ENCODE results near the gene KCNK10. TPM values are rescaled to one million over a fixed set of nuclear protein-coding genes. Genes with fewer than 3 reads are reported as not detected.

Gene KCNK10
- total RNA-seq, 2 donors from 2014 or later = not detected

GRCh38 chr14:88196116-88196890 lies 126.8 kb downstream of the KCNK10 start:
- H3K27ac Mint-ChIP-seq = no peak overlapping the region

GRCh38 chr14:88195676-88196075 lies 127.4 kb downstream of the KCNK10 start:
- Mint-ChIP-seq H3K36me3 (ENCODE audit: low read depth) (no peaks in the 10 kb centered on the region), H3K27ac (no peak overlapping the region), H3K27me3 (peaks cover 78% of the 10 kb centered on the region), H3K4me1 (peaks cover 9% of the 10 kb centered on the region), H3K4me3 (no peak overlapping the region)
- DNase-seq (no peak), ATAC-seq (no peak)
- H3K9me3 ChIP-seq (ENCODE audit: control insufficient read depth, low read length, poor library complexity, severe bottlenecking) = no peaks in the 10 kb centered on the region

More at GRCh38 chr14:88196116-88196890, 126.8 kb downstream of the KCNK10 start:
- H3K4me1 Mint-ChIP-seq = peaks cover 8% of the 10 kb centered on the region
- peaks cover 76% of the 10 kb centered on the region for H3K27me3 Mint-ChIP-seq
- H3K36me3 Mint-ChIP-seq (ENCODE audit: low read depth) = no peaks in the 10 kb centered on the region
- no peak for ATAC-seq
- no peak for DNase-seq
- no peaks in the 10 kb centered on the region for H3K9me3 ChIP-seq (ENCODE audit: control insufficient read depth, low read length, poor library complexity, severe bottlenecking)
- H3K4me3 Mint-ChIP-seq = no peak overlapping the region

- H3K4me3 Mint-ChIP-seq = no peak overlapping the region
These were observed 128.5 kb downstream of the KCNK10 start for GRCh38 chr14:88194531-88194930.

GRCh38 chr14:88191605-88192004 lies 131.5 kb downstream of the KCNK10 start:
- Mint-ChIP-seq H3K4me1 (peaks cover 10% of the 10 kb centered on the region), H3K27ac (no peak overlapping the region), H3K36me3 (ENCODE audit: low read depth) (no peaks in the 10 kb centered on the region), H3K4me3 (no peak overlapping the region), H3K27me3 (peaks cover 67% of the 10 kb centered on the region)
- DNase-seq (no peak), ATAC-seq (no peak)
- no peaks in the 10 kb centered on the region for H3K9me3 ChIP-seq (ENCODE audit: control insufficient read depth, low read length, poor library complexity, severe bottlenecking)

More at GRCh38 chr14:88194531-88194930, 128.5 kb downstream of the KCNK10 start:
- peaks cover 74% of the 10 kb centered on the region for H3K27me3 Mint-ChIP-seq
- peaks cover 6% of the 10 kb centered on the region for H3K4me1 Mint-ChIP-seq
- no peaks in the 10 kb centered on the region for H3K36me3 Mint-ChIP-seq (ENCODE audit: low read depth)
- H3K27ac Mint-ChIP-seq = no peak overlapping the region
- no peak for DNase-seq
- no peaks in the 10 kb centered on the region for H3K9me3 ChIP-seq (ENCODE audit: control insufficient read depth, low read length, poor library complexity, severe bottlenecking)
- no peak for ATAC-seq

GRCh38 chr14:88189417-88190191 lies 133.5 kb downstream of the KCNK10 start:
- ATAC-seq (peak; percentile 75), DNase-seq (peak in 1 of 3 donors; percentile 27)
- peaks cover 55% of the 10 kb centered on the region for H3K27me3 Mint-ChIP-seq
- no peak overlapping the region for H3K27ac Mint-ChIP-seq
- H3K9me3 ChIP-seq (ENCODE audit: control insufficient read depth, low read length, poor library complexity, severe bottlenecking) = no peaks in the 10 kb centered on the region
- H3K4me3 Mint-ChIP-seq = peak overlapping the region; percentile 64
- no peaks in the 10 kb centered on the region for H3K36me3 Mint-ChIP-seq (ENCODE audit: low read depth)
- H3K4me1 Mint-ChIP-seq = peaks cover 10% of the 10 kb centered on the region

- H3K27ac Mint-ChIP-seq = no peak overlapping the region
- ATAC-seq (no peak), DNase-seq (no peak)
- no peaks in the 10 kb centered on the region for H3K9me3 ChIP-seq (ENCODE audit: control insufficient read depth, low read length, poor library complexity, severe bottlenecking)
- H3K4me1 Mint-ChIP-seq = peaks cover 8% of the 10 kb centered on the region
- H3K4me3 Mint-ChIP-seq = peak overlapping the region; percentile 64
- no peaks in the 10 kb centered on the region for H3K36me3 Mint-ChIP-seq (ENCODE audit: low read depth)
- H3K27me3 Mint-ChIP-seq = peaks cover 48% of the 10 kb centered on the region
These were observed 134.2 kb downstream of the KCNK10 start for GRCh38 chr14:88188745-88189416.

GRCh38 chr14:88185843-88186242 lies 137.2 kb downstream of the KCNK10 start:
- Mint-ChIP-seq H3K36me3 (ENCODE audit: low read depth) (no peaks in the 10 kb centered on the region), H3K27me3 (peaks cover 21% of the 10 kb centered on the region), H3K4me1 (peaks cover 10% of the 10 kb centered on the region), H3K27ac (no peak overlapping the region), H3K4me3 (no peak overlapping the region)
- no peaks in the 10 kb centered on the region for H3K9me3 ChIP-seq (ENCODE audit: control insufficient read depth, low read length, poor library complexity, severe bottlenecking)
- DNase-seq = no peak
- no peak for ATAC-seq

GRCh38 chr14:88184956-88185355 lies 138.1 kb downstream of the KCNK10 start:
- DNase-seq (no peak), ATAC-seq (no peak)
- no peaks in the 10 kb centered on the region for H3K9me3 ChIP-seq (ENCODE audit: control insufficient read depth, low read length, poor library complexity, severe bottlenecking)
- Mint-ChIP-seq H3K36me3 (ENCODE audit: low read depth) (no peaks in the 10 kb centered on the region), H3K27ac (no peak overlapping the region), H3K27me3 (peaks cover 21% of the 10 kb centered on the region), H3K4me3 (no peak overlapping the region), H3K4me1 (peaks cover 10% of the 10 kb centered on the region)

GRCh38 chr14:88181072-88181471 lies 142.0 kb downstream of the KCNK10 start:
- peaks cover 9% of the 10 kb centered on the region for H3K4me1 Mint-ChIP-seq
- no peak overlapping the region for H3K27ac Mint-ChIP-seq
- H3K27me3 Mint-ChIP-seq = peaks cover 6% of the 10 kb centered on the region
- H3K9me3 ChIP-seq (ENCODE audit: control insufficient read depth, low read length, poor library complexity, severe bottlenecking) = no peaks in the 10 kb centered on the region
- no peaks in the 10 kb centered on the region for H3K36me3 Mint-ChIP-seq (ENCODE audit: low read depth)
- DNase-seq (no peak), ATAC-seq (no peak)
- no peak overlapping the region for H3K4me3 Mint-ChIP-seq

GRCh38 chr14:88179716-88180115 lies 143.4 kb downstream of the KCNK10 start:
- H3K4me3 Mint-ChIP-seq = no peak overlapping the region
- H3K4me1 Mint-ChIP-seq = peaks cover 9% of the 10 kb centered on the region
- no peaks in the 10 kb centered on the region for H3K9me3 ChIP-seq (ENCODE audit: control insufficient read depth, low read length, poor library complexity, severe bottlenecking)
- H3K36me3 Mint-ChIP-seq (ENCODE audit: low read depth) = no peaks in the 10 kb centered on the region
- no peaks in the 10 kb centered on the region for H3K27me3 Mint-ChIP-seq
- ATAC-seq (no peak), DNase-seq (no peak)
- no peak overlapping the region for H3K27ac Mint-ChIP-seq

GRCh38 chr14:88170333-88170732 lies 152.7 kb downstream of the KCNK10 start:
- no peak overlapping the region for H3K4me3 Mint-ChIP-seq
- H3K4me1 Mint-ChIP-seq = peaks cover 3% of the 10 kb centered on the region
- H3K36me3 Mint-ChIP-seq (ENCODE audit: low read depth) = peaks cover 6% of the 10 kb centered on the region
- H3K27me3 Mint-ChIP-seq = peaks cover 26% of the 10 kb centered on the region
- H3K27ac Mint-ChIP-seq = no peak overlapping the region
- DNase-seq (no peak), ATAC-seq (no peak)
- H3K9me3 ChIP-seq (ENCODE audit: control insufficient read depth, low read length, poor library complexity, severe bottlenecking) = no peaks in the 10 kb centered on the region

- Mint-ChIP-seq H3K27me3 (peaks cover 26% of the 10 kb centered on the region), H3K4me1 (peaks cover 12% of the 10 kb centered on the region), H3K4me3 (no peak overlapping the region), H3K27ac (no peak overlapping the region), H3K36me3 (ENCODE audit: low read depth) (peaks cover 8% of the 10 kb centered on the region)
- DNase-seq = peak in 2 of 3 donors; percentile 33 to 58
- H3K9me3 ChIP-seq (ENCODE audit: control insufficient read depth, low read length, poor library complexity, severe bottlenecking) = no peaks in the 10 kb centered on the region
- peak; percentile 98 for ATAC-seq
These were observed 154.4 kb downstream of the KCNK10 start for GRCh38 chr14:88168498-88169165.

GRCh38 chr14:88168025-88168424 lies 155.0 kb downstream of the KCNK10 start:
- Mint-ChIP-seq H3K36me3 (ENCODE audit: low read depth) (peaks cover 8% of the 10 kb centered on the region), H3K27ac (no peak overlapping the region), H3K4me3 (no peak overlapping the region), H3K27me3 (peaks cover 26% of the 10 kb centered on the region), H3K4me1 (peaks cover 14% of the 10 kb centered on the region)
- DNase-seq (no peak), ATAC-seq (no peak)
- no peaks in the 10 kb centered on the region for H3K9me3 ChIP-seq (ENCODE audit: control insufficient read depth, low read length, poor library complexity, severe bottlenecking)
